ENCODE results near the gene CSF3.
"Not testable (repeated sequence)": the region's sequence is repeated elsewhere in the genome, so short reads cannot be mapped to it uniquely, and the experiment has no call there.

The CSF3 gene

DNA sequence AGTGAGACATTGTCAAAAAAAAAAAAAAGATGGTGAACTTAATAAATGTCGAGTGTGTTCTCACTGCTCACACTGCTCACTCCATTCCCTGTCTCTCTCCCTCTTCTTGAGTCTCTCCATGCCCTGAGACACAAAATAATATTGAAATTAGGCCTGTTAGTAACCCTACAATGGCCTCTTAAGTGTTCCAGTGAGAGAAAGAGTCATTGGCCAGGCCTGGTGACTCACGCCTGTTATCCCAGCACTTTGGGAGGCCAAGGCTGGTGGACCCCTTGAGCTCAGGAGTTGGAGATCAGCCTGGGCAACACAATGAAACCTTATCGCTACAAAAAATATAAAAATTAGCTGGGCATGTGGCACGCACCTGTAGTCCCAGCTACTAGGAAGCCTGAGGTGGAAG lies 16.2 kb upstream of the CSF3 start:
- TF ChIP-seq, protein P1, sequence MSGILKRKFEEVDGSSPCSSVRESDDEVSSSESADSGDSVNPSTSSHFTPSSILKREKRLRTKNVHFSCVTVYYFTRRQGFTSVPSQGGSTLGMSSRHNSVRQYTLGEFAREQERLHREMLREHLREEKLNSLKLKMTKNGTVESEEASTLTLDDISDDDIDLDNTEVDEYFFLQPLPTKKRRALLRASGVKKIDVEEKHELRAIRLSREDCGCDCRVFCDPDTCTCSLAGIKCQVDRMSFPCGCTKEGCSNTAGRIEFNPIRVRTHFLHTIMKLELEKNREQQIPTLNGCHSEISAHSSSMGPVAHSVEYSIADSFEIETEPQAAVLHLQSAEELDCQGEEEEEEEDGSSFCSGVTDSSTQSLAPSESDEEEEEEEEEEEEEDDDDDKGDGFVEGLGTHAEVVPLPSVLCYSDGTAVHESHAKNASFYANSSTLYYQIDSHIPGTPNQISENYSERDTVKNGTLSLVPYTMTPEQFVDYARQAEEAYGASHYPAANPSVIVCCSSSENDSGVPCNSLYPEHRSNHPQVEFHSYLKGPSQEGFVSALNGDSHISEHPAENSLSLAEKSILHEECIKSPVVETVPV (CRISPR knock-in tag; IDR thresholded peaks at IDR 0.05), result no peak
- TF ChIP-seq ZNF70 (CRISPR knock-in tag; IDR thresholded peaks at IDR 0.05), result no peak
- TF ChIP-seq, protein P2, sequence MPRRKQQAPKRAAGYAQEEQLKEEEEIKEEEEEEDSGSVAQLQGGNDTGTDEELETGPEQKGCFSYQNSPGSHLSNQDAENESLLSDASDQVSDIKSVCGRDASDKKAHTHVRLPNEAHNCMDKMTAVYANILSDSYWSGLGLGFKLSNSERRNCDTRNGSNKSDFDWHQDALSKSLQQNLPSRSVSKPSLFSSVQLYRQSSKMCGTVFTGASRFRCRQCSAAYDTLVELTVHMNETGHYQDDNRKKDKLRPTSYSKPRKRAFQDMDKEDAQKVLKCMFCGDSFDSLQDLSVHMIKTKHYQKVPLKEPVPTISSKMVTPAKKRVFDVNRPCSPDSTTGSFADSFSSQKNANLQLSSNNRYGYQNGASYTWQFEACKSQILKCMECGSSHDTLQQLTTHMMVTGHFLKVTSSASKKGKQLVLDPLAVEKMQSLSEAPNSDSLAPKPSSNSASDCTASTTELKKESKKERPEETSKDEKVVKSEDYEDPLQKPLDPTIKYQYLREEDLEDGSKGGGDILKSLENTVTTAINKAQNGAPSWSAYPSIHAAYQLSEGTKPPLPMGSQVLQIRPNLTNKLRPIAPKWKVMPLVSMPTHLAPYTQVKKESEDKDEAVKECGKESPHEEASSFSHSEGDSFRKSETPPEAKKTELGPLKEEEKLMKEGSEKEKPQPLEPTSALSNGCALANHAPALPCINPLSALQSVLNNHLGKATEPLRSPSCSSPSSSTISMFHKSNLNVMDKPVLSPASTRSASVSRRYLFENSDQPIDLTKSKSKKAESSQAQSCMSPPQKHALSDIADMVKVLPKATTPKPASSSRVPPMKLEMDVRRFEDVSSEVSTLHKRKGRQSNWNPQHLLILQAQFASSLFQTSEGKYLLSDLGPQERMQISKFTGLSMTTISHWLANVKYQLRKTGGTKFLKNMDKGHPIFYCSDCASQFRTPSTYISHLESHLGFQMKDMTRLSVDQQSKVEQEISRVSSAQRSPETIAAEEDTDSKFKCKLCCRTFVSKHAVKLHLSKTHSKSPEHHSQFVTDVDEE (CRISPR knock-in tag; IDR thresholded peaks at IDR 0.05), result no peak
- TF ChIP-seq SNAI2 (CRISPR knock-in tag; IDR thresholded peaks at IDR 0.05), result no peak
- no peak for TF ChIP-seq GLIS3 (CRISPR knock-in tag; IDR thresholded peaks at IDR 0.05)
- no peak for TF ChIP-seq ZFP3 (CRISPR knock-in tag; IDR thresholded peaks at IDR 0.05)
- TF ChIP-seq, protein P3, sequence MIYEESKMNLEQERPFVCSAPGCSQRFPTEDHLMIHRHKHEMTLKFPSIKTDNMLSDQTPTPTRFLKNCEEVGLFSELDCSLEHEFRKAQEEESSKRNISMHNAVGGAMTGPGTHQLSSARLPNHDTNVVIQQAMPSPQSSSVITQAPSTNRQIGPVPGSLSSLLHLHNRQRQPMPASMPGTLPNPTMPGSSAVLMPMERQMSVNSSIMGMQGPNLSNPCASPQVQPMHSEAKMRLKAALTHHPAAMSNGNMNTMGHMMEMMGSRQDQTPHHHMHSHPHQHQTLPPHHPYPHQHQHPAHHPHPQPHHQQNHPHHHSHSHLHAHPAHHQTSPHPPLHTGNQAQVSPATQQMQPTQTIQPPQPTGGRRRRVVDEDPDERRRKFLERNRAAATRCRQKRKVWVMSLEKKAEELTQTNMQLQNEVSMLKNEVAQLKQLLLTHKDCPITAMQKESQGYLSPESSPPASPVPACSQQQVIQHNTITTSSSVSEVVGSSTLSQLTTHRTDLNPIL (CRISPR knock-in tag; IDR thresholded peaks at IDR 0.05; ENCODE audit: low read depth), result no peak
- no peak for TF ChIP-seq TCF4 (CRISPR knock-in tag; IDR thresholded peaks at IDR 0.05; ENCODE audit: borderline replicate concordance)
- TF ChIP-seq ESRRG (CRISPR knock-in tag; IDR thresholded peaks at IDR 0.05), result no peak
- no peak for TF ChIP-seq ZFP30 (CRISPR knock-in tag; IDR thresholded peaks at IDR 0.05)
- TF ChIP-seq TOX (CRISPR knock-in tag; IDR thresholded peaks at IDR 0.05; ENCODE audit: borderline replicate concordance), result no peak
- TF ChIP-seq, protein P4, sequence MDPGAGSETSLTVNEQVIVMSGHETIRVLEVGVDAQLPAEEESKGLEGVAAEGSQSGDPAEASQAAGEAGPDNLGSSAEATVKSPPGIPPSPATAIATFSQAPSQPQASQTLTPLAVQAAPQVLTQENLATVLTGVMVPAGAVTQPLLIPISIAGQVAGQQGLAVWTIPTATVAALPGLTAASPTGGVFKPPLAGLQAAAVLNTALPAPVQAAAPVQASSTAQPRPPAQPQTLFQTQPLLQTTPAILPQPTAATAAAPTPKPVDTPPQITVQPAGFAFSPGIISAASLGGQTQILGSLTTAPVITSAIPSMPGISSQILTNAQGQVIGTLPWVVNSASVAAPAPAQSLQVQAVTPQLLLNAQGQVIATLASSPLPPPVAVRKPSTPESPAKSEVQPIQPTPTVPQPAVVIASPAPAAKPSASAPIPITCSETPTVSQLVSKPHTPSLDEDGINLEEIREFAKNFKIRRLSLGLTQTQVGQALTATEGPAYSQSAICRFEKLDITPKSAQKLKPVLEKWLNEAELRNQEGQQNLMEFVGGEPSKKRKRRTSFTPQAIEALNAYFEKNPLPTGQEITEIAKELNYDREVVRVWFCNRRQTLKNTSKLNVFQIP (CRISPR knock-in tag; IDR thresholded peaks at IDR 0.05; ENCODE audit: borderline replicate concordance, low read depth), result no peak
- no peak for TF ChIP-seq ZC3H10 (CRISPR knock-in tag; IDR thresholded peaks at IDR 0.05)
- TF ChIP-seq, protein P5, sequence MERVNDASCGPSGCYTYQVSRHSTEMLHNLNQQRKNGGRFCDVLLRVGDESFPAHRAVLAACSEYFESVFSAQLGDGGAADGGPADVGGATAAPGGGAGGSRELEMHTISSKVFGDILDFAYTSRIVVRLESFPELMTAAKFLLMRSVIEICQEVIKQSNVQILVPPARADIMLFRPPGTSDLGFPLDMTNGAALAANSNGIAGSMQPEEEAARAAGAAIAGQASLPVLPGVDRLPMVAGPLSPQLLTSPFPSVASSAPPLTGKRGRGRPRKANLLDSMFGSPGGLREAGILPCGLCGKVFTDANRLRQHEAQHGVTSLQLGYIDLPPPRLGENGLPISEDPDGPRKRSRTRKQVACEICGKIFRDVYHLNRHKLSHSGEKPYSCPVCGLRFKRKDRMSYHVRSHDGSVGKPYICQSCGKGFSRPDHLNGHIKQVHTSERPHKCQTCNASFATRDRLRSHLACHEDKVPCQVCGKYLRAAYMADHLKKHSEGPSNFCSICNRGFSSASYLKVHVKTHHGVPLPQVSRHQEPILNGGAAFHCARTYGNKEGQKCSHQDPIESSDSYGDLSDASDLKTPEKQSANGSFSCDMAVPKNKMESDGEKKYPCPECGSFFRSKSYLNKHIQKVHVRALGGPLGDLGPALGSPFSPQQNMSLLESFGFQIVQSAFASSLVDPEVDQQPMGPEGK (CRISPR knock-in tag; IDR thresholded peaks at IDR 0.05; ENCODE audit: borderline replicate concordance), result no peak
- TF ChIP-seq PPARA (CRISPR knock-in tag; IDR thresholded peaks at IDR 0.05; ENCODE audit: borderline replicate concordance), result no peak
- TF ChIP-seq CSDC2 (CRISPR knock-in tag; IDR thresholded peaks at IDR 0.05), result no peak
- ATAC-seq, result peak; percentile 36; the same call in 2 of the 3 replicates

DNA sequence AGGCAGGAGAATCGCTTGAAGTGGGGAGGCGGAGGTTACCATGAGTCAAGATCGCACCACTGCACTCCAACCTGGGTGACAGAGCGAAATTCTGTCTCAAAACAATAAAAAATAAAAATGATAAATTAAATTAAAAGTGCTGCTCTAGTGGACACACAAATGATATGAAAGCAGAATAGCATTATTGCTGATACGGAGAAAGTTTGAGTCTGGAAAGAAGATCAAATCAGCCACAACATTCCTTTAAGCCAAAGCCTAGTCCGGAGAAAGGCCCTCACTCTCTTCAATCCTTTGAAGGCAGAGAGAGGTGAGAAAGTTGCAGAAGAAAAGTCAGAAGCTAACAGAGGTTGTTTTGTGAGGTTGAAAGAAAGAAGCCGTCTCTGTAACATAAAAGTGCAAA lies 15.1 kb upstream of the CSF3 start:
- TF ChIP-seq ZC3H10 (CRISPR knock-in tag; IDR thresholded peaks at IDR 0.05), result no peak
- no peak for TF ChIP-seq CSDC2 (CRISPR knock-in tag; IDR thresholded peaks at IDR 0.05)
- no peak for TF ChIP-seq TCF4 (CRISPR knock-in tag; IDR thresholded peaks at IDR 0.05; ENCODE audit: borderline replicate concordance)
- TF ChIP-seq, protein P2 (CRISPR knock-in tag; IDR thresholded peaks at IDR 0.05), result no peak
- TF ChIP-seq ZFP3 (CRISPR knock-in tag; IDR thresholded peaks at IDR 0.05), result no peak
- TF ChIP-seq, protein P1 (CRISPR knock-in tag; IDR thresholded peaks at IDR 0.05), result no peak
- TF ChIP-seq GLIS3 (CRISPR knock-in tag; IDR thresholded peaks at IDR 0.05), result no peak
- TF ChIP-seq OSR1 (CRISPR knock-in tag; IDR thresholded peaks at IDR 0.05), result no peak
- TF ChIP-seq, protein P4 (CRISPR knock-in tag; IDR thresholded peaks at IDR 0.05; ENCODE audit: borderline replicate concordance, low read depth), result no peak
- no peak for TF ChIP-seq ZNF565 (CRISPR knock-in tag; conservative IDR thresholded peaks at IDR 0.05; ENCODE audit: low read depth)
- ATAC-seq, result no peak

DNA sequence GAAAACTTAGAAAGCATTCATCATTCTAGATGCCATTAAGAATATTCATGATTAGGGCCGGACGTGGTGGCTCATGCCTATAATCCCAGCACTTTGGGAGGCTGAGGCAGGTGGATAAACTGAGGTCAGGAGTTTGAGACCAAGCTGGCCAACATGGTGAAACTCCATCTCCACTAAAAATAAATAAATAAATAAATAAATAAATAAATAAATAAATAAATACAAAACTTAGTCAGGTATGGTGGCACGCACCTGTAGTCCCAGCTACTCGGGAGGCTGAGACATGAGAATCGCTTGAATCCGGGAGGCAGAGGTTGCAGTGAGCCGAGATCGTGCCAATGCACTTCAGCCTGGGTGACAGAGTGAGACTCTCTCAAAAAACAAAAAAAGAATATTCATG lies 13.9 kb upstream of the CSF3 start:
- ATAC-seq, result not testable (repeated sequence)

All from SK-N-SH treated with all-trans-retinoic acid at 6 μM for 48 hours (cell line).